ENCODE results near the gene MYH9. TPM values are rescaled to one million over a fixed set of nuclear protein-coding genes. Genes with fewer than 3 reads are reported as not detected.

The MYH9 gene
- total RNA-seq, 1 experiment from 2014 or later: 258 TPM

DNA sequence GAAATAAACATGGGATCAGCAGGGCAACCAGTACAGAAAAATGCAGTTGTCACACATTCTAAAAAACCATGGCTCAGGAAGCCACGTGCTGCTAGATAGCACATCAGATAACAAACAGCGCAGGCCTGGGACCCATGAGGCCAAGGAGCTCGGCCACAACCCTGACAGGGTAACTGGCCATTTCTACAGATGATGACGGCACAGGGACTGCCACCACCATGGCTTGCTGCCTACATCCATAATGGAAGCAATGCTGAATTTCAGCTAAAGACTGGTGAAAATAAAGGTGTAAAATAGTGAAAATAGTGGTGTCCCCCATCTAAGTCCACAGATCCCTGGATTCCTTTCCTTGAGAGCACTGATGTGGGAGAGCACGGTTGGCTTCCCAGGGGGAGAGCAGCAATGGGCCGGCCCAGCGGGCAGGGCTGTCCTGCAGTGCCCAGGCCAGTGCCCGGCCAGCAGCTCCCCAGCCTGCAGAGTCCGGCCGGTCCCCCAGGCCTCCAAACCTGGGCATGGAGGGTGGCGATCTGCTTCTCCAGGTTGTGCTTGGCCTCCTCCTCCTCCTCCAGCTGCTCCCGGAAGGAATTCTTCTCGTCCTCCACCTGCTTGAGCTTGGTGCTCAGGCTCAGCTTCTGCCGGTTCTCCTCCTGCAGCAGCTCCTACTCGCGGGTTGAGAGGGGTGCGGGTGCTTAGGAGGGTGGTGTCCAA lies 94.8 kb downstream of the MYH9 start:
- H3K79me2 ChIP-seq (ENCODE audit: insufficient read depth, low read length): peaks cover 6% of the 10 kb centered on the region; the same call in 1 of the 2 replicates
- intact Hi-C loops (cut with micrococcal nuclease): no loop called here
- no peak for DNase-seq (ENCODE audit: low read depth, low spot score)
- RAD21 ChIA-PET (ENCODE audit: low non-redundant PET in 1 of 2, low total read pairs in 2 of 2, uncharacterized antibody in 2 of 2, unreplicated experiment in 2 of 2): no interaction called here
- H3K36me3 ChIP-seq (ENCODE audit: control insufficient read depth in 1 of 2, insufficient read depth in 2 of 2, low read length in 2 of 2): peaks cover 63 to 78% of the 10 kb centered on the region in 2 experiments
- H3K9me2 ChIP-seq (ENCODE audit: insufficient read depth): no peaks in the 10 kb centered on the region
- H3K9ac ChIP-seq (ENCODE audit: low read length): no peak overlapping the region
- ATAC-seq: no peak
- no peak overlapping the region for H3K4me3 ChIP-seq (replicated peaks in 1 of 2; ENCODE audit: low read depth in 1 of 2, low read length in 2 of 2)
- H3K27ac ChIP-seq (ENCODE audit: low read depth, low read length): no peak overlapping the region
- CTCF ChIA-PET: no interaction called here
- no peak overlapping the region for H2AFZ ChIP-seq (ENCODE audit: low read depth, low read length, poor library complexity, severe bottlenecking)
- no peaks in the 10 kb centered on the region for H4K20me1 ChIP-seq (ENCODE audit: insufficient read depth)
- H3K9me3 ChIP-seq (ENCODE audit: control insufficient read depth in 1 of 2, insufficient read depth in 1 of 2, low read depth in 1 of 2, low read length in 2 of 2): no peaks in the 10 kb centered on the region
- H3K4me1 ChIP-seq (ENCODE audit: control insufficient read depth in 1 of 2, insufficient read depth in 2 of 2, low read length in 2 of 2): no peaks in the 10 kb centered on the region
- BruUV-seq (replicated peaks): TSS peak; percentile 43
- POLR2A ChIA-PET: no interaction called here
- no peak for TF ChIP-seq SIN3A (IDR thresholded peaks at IDR 0.05; ENCODE audit: low read depth)
- TF ChIP-seq JUND (IDR thresholded peaks at IDR 0.05): no peak
- TF ChIP-seq EGR1 (IDR thresholded peaks at IDR 0.05; ENCODE audit: low read depth): no peak
- TF ChIP-seq YY1 (IDR thresholded peaks at IDR 0.05; ENCODE audit: extremely low read depth, insufficient replicate concordance, low read depth, low read length): no peak
- no peak for TF ChIP-seq REST (IDR thresholded peaks at IDR 0.05; ENCODE audit: low read depth)
- H3K4me2 ChIP-seq (ENCODE audit: low read length): no peak overlapping the region
- no peaks in the 10 kb centered on the region for H3K27me3 ChIP-seq (ENCODE audit: insufficient read depth, low read length)

Measured in HCT116 (cell line).